HepG2 (cell line): Measurements from ENCODE around the gene ZNF341. TPM values are rescaled to one million over a fixed set of nuclear protein-coding genes. Genes with fewer than 3 reads are reported as not detected.

Source experiments
- GABPB1 ChIP-seq: IDR thresholded peaks from 2 replicates; pipeline ENCODE4 v1.6.1; 2016; ENCODE audit warnings: mild to moderate bottlenecking, missing genetic modification reagents, moderate library complexity, missing compliant biosample characterization
- KAT7 ChIP-seq: IDR thresholded peaks from 2 replicates; pipeline ENCODE4 v1.6.1; 2018; ENCODE audit warnings: borderline replicate concordance, missing compliant biosample characterization
- MEIS1 ChIP-seq: sonication (generic); formaldehyde crosslinking; IDR thresholded peaks from 2 replicates; pipeline ENCODE4 v1.9.0; 2021; ENCODE audit warnings: mild to moderate bottlenecking, missing genetic modification reagents, moderate library complexity, borderline replicate concordance
- MTA3 ChIP-seq: sonication (generic); formaldehyde crosslinking; IDR thresholded peaks from 2 replicates; pipeline ENCODE4 v1.4.0; 2020; ENCODE audit warnings: missing genetic modification reagents
- NR2F2 ChIP-seq: IDR thresholded peaks from 2 replicates; pipeline ENCODE4 v1.6.1; 2012; ENCODE audit warnings: low read depth, inconsistent platforms, borderline replicate concordance
- RXRB ChIP-seq: IDR thresholded peaks from 2 replicates; pipeline ENCODE4 v1.6.1; 2016; ENCODE audit warnings: borderline replicate concordance, missing genetic modification reagents, missing compliant biosample characterization
- XBP1 ChIP-seq: sonication (generic); formaldehyde crosslinking; IDR thresholded peaks from 2 replicates; pipeline ENCODE4 v1.5.0; 2020; ENCODE audit warnings: missing genetic modification reagents
- ZNF136 ChIP-seq: sonication (generic); formaldehyde crosslinking; IDR thresholded peaks from 2 replicates; pipeline ENCODE4 v1.8.1; 2022; ENCODE audit warnings: low read depth, mild to moderate bottlenecking, moderate library complexity, missing genetic modification reagents
- ZNF235 ChIP-seq: sonication (generic); formaldehyde crosslinking; IDR thresholded peaks from 2 replicates; pipeline ENCODE4 v1.8.1; 2023; ENCODE audit warnings: mild to moderate bottlenecking, missing genetic modification reagents, borderline replicate concordance
- ZNF260 ChIP-seq: sonication (generic); formaldehyde crosslinking; IDR thresholded peaks from 2 replicates; pipeline ENCODE4 v1.4.0; 2020; ENCODE audit warnings: missing genetic modification reagents, low read depth, mild to moderate bottlenecking, borderline replicate concordance
- ZNF703 ChIP-seq: sonication (generic); formaldehyde crosslinking; IDR thresholded peaks from 2 replicates; pipeline ENCODE4 v1.5.1; 2020; ENCODE audit warnings: missing genetic modification reagents, mild to moderate bottlenecking, moderate library complexity, borderline replicate concordance
- polyA plus RNA-seq, 8 experiments: library from polyadenylated mRNA; depleted of rRNA in 3 of 8; stranded (reverse) in 7 of 8; unstranded in 1 of 8; fragments of >200 nt; fragmentation: Illumina TruSeq in 4 of 8; extraction: Trizol in 4 of 8; gene quantifications; 2 replicates each; pipeline versions ENCODE4 v1.2.1 to v1.2.3, GENCODE V29; 2011 to 2016; ENCODE audit warnings: low read depth in 4 of 8, missing spikeins in 1 of 8, mixed read lengths in 1 of 8; ENCODE audit not compliant: insufficient read depth in 1 of 8
- total RNA-seq, 5 experiments: library from RNA; depleted of rRNA; stranded (reverse); fragments of >200 nt; fragmentation: Illumina TruSeq; extraction: Trizol; gene quantifications; 2 replicates each; pipeline ENCODE4 v1.2.3, GENCODE V29; 2016; ENCODE audit warnings: low read depth in 1 of 5
- TF ChIP-seq, protein P1 (sequence below), 2 experiments: IDR thresholded peaks; 2 replicates each; pipeline ENCODE4 v1.6.1; 2011 to 2012; ENCODE audit warnings: low read length in 2 of 2, borderline replicate concordance in 1 of 2, low read depth in 1 of 2, mild to moderate bottlenecking in 1 of 2, moderate library complexity in 1 of 2
- TF ChIP-seq, protein P2 (sequence below): sonication (generic); formaldehyde crosslinking; IDR thresholded peaks from 2 replicates; pipeline ENCODE4 v1.8.1; 2023; ENCODE audit warnings: mild to moderate bottlenecking, missing genetic modification reagents, borderline replicate concordance
- TF ChIP-seq, protein P3 (sequence below): sonication (generic); formaldehyde crosslinking; IDR thresholded peaks from 2 replicates; pipeline ENCODE4 v1.4.0; 2020; ENCODE audit warnings: missing genetic modification reagents
- TF ChIP-seq, protein P4 (sequence below): sonication (generic); formaldehyde crosslinking; IDR thresholded peaks from 2 replicates; pipeline ENCODE4 v1.4.0; 2020; ENCODE audit warnings: missing genetic modification reagents
- TF ChIP-seq, protein P5 (sequence below): sonication (generic); formaldehyde crosslinking; conservative IDR thresholded peaks from 2 replicates; pipeline ENCODE4 v1.8.0; 2022; ENCODE audit warnings: low read depth, missing genetic modification reagents
- TF ChIP-seq, protein P6 (sequence below): sonication (generic); formaldehyde crosslinking; IDR thresholded peaks from 2 replicates; pipeline ENCODE4 v1.8.1; 2023; ENCODE audit warnings: mild to moderate bottlenecking, missing genetic modification reagents
- TF ChIP-seq, protein P7 (sequence below): sonication (generic); formaldehyde crosslinking; IDR thresholded peaks from 2 replicates; pipeline ENCODE4 v1.4.0; 2020; ENCODE audit warnings: mild to moderate bottlenecking, missing genetic modification reagents

The ZNF341 gene
- total and polyA plus RNA-seq, 2 of the 13 experiments (the other 11 are each of a cell fraction or from before 2014, with no cell fraction given) = 1.1 to 2.2 TPM

DNA sequence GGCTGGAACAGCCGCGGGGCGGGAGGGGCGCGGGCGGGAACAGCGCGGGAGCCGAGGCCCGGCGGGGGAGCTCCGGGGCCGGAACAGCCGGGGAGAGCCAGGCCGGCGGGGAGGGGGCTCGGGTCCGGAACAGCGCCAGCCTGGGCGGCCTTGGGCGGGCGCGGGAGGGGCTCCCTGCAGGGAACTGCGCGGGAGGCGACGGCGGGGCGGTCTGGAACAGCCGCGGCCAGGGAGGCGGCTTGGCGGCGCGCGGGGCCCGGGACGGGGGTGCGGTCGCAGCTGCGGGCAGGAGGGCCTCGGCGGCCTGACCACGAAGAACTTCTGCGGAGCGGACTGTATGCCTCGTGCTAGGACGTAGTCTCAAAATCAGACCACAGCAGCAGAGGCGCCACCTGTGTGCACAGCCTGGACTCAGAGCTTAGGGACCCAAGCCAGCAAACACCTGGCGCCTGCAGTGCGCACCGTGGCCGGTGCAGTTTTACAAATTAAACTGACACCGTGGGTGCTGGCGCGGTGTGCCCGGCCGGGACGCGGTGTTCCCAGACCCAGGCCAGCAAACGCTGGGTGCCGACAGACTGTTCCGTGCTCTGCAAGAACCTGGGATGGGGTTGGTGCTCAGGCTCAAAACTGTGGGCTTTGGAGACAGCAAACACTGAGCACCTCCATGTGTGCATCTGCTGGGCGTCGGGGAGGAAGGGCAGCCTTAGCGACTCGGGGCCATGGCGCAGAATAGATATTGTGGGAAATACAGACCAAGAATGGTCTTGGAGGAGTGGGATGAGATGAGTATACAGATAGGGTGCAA, 572 bp downstream of the ZNF341 start (continued):
- TF ChIP-seq ZNF235 (CRISPR knock-in tag) (peak; percentile 81), ZNF136 (no peak; the same call in 1 of the 2 replicates), RXRB (CRISPR knock-in tag) (peak; percentile 69), ZNF260 (CRISPR knock-in tag) (no peak), NR2F2 (peak; percentile 18; the same call in 1 of the 2 replicates), XBP1 (no peak), GABPB1 (peak; percentile 83), KAT7 (CRISPR knock-in tag) (peak; percentile 86; the same call in 1 of the 2 replicates), ZNF703 (peak; percentile 77), MEIS1 (CRISPR knock-in tag) (peak; percentile 12; the same call in 1 of the 2 replicates), MTA3 (CRISPR knock-in tag) (0 out of 2 replicates have a peak, but pooled peaks have one; percentile 15)
- TF ChIP-seq, protein P1, sequence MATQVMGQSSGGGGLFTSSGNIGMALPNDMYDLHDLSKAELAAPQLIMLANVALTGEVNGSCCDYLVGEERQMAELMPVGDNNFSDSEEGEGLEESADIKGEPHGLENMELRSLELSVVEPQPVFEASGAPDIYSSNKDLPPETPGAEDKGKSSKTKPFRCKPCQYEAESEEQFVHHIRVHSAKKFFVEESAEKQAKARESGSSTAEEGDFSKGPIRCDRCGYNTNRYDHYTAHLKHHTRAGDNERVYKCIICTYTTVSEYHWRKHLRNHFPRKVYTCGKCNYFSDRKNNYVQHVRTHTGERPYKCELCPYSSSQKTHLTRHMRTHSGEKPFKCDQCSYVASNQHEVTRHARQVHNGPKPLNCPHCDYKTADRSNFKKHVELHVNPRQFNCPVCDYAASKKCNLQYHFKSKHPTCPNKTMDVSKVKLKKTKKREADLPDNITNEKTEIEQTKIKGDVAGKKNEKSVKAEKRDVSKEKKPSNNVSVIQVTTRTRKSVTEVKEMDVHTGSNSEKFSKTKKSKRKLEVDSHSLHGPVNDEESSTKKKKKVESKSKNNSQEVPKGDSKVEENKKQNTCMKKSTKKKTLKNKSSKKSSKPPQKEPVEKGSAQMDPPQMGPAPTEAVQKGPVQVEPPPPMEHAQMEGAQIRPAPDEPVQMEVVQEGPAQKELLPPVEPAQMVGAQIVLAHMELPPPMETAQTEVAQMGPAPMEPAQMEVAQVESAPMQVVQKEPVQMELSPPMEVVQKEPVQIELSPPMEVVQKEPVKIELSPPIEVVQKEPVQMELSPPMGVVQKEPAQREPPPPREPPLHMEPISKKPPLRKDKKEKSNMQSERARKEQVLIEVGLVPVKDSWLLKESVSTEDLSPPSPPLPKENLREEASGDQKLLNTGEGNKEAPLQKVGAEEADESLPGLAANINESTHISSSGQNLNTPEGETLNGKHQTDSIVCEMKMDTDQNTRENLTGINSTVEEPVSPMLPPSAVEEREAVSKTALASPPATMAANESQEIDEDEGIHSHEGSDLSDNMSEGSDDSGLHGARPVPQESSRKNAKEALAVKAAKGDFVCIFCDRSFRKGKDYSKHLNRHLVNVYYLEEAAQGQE (IDR thresholded peaks at IDR 0.05; ENCODE audit: borderline replicate concordance in 1 of 2, low read depth in 1 of 2, low read length in 2 of 2) = peak in 1 of 2 experiments; percentile 63; a peak in 3 of 4 replicates
- TF ChIP-seq, protein P2, sequence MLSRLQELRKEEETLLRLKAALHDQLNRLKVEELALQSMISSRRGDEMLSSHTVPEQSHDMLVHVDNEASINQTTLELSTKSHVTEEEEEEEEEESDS (CRISPR knock-in tag) = no peak
- TF ChIP-seq, protein P3, sequence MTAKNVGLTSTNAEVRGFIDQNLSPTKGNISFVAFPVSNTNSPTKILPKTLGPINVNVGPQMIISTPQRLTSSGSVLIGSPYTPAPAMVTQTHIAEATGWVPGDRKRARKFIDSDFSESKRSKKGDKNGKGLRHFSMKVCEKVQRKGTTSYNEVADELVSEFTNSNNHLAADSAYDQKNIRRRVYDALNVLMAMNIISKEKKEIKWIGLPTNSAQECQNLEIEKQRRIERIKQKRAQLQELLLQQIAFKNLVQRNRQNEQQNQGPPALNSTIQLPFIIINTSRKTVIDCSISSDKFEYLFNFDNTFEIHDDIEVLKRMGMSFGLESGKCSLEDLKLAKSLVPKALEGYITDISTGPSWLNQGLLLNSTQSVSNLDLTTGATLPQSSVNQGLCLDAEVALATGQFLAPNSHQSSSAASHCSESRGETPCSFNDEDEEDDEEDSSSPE (CRISPR knock-in tag) = peak; percentile 94
- TF ChIP-seq, protein P4, sequence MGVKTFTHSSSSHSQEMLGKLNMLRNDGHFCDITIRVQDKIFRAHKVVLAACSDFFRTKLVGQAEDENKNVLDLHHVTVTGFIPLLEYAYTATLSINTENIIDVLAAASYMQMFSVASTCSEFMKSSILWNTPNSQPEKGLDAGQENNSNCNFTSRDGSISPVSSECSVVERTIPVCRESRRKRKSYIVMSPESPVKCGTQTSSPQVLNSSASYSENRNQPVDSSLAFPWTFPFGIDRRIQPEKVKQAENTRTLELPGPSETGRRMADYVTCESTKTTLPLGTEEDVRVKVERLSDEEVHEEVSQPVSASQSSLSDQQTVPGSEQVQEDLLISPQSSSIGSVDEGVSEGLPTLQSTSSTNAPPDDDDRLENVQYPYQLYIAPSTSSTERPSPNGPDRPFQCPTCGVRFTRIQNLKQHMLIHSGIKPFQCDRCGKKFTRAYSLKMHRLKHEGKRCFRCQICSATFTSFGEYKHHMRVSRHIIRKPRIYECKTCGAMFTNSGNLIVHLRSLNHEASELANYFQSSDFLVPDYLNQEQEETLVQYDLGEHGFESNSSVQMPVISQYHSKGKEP (CRISPR knock-in tag) = peak; percentile 25; the same call in 1 of the 2 replicates
- TF ChIP-seq, protein P5, sequence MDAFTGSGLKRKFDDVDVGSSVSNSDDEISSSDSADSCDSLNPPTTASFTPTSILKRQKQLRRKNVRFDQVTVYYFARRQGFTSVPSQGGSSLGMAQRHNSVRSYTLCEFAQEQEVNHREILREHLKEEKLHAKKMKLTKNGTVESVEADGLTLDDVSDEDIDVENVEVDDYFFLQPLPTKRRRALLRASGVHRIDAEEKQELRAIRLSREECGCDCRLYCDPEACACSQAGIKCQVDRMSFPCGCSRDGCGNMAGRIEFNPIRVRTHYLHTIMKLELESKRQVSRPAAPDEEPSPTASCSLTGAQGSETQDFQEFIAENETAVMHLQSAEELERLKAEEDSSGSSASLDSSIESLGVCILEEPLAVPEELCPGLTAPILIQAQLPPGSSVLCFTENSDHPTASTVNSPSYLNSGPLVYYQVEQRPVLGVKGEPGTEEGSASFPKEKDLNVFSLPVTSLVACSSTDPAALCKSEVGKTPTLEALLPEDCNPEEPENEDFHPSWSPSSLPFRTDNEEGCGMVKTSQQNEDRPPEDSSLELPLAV = peak; percentile 22; the same call in 1 of the 2 replicates
- TF ChIP-seq, protein P6, sequence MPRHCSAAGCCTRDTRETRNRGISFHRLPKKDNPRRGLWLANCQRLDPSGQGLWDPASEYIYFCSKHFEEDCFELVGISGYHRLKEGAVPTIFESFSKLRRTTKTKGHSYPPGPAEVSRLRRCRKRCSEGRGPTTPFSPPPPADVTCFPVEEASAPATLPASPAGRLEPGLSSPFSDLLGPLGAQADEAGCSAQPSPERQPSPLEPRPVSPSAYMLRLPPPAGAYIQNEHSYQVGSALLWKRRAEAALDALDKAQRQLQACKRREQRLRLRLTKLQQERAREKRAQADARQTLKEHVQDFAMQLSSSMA (CRISPR knock-in tag) = peak; percentile 80; the same call in 1 of the 2 replicates
- TF ChIP-seq, protein P7, sequence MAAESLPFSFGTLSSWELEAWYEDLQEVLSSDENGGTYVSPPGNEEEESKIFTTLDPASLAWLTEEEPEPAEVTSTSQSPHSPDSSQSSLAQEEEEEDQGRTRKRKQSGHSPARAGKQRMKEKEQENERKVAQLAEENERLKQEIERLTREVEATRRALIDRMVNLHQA (CRISPR knock-in tag) = peak; percentile 21; the same call in 1 of the 2 replicates
